K562 (cell line): ENCODE results near the gene GULP1. TPM values are rescaled to one million over a fixed set of nuclear protein-coding genes. Genes with fewer than 3 reads are reported as not detected.

Experiments
- CREM ChIP-seq: IDR thresholded peaks from 2 replicates; pipeline ENCODE4 v1.6.1; 2014; ENCODE audit warnings: antibody characterized with exemption, low read depth
- EHMT2 ChIP-seq: fragments of 450-650 bp; IDR thresholded peaks from 2 replicates; pipeline ENCODE4 v1.6.1; 2018; ENCODE audit warnings: antibody characterized with exemption
- JUND ChIP-seq, 2 experiments: IDR thresholded peaks; 2 replicates in 1 of 2; 3 replicates in 1 of 2; pipeline ENCODE4 v1.6.1; 2011; ENCODE audit warnings: borderline replicate concordance in 2 of 2, low read depth in 2 of 2, low read length in 2 of 2, improper control_type of control experiment in 1 of 2, missing biosample characterization in 1 of 2, missing genetic modification characterization in 1 of 2, missing genetic modification reagents in 1 of 2
- MBD2 ChIP-seq: sonication (generic); IDR thresholded peaks from 2 replicates; pipeline ENCODE4 v1.6.1; 2016; ENCODE audit warnings: low read depth, borderline replicate concordance
- NCOR1 ChIP-seq: fragments of 450-650 bp; IDR thresholded peaks from 2 replicates; pipeline ENCODE4 v1.6.1; 2016; ENCODE audit warnings: mild to moderate bottlenecking, moderate library complexity
- PTTG1 ChIP-seq: fragments of 450-650 bp; IDR thresholded peaks from 2 replicates; pipeline ENCODE4 v1.6.1; 2016; ENCODE audit warnings: low read depth, mild to moderate bottlenecking, missing genetic modification characterization, missing compliant biosample characterization
- RBBP5 ChIP-seq: fragments of 200-600 bp; sonication (generic); IDR thresholded peaks from 2 replicates; pipeline ENCODE4 v1.6.1; 2012; ENCODE audit warnings: borderline replicate concordance, mild to moderate bottlenecking, low read length, control low read depth, inconsistent platforms; ENCODE audit not compliant: insufficient read depth, poor library complexity, severe bottlenecking
- RNF2 ChIP-seq: sonication (generic); IDR thresholded peaks from 2 replicates; pipeline ENCODE4 v1.6.1; 2016
- SMARCA4 ChIP-seq: fragments of 450-650 bp; IDR thresholded peaks from 2 replicates; pipeline ENCODE4 v1.6.1; 2016
- TEAD2 ChIP-seq: fragments of 450-650 bp; IDR thresholded peaks from 2 replicates; pipeline ENCODE4 v1.6.1; 2016; ENCODE audit warnings: missing genetic modification characterization, control low read depth, missing compliant biosample characterization
- TRIM24 ChIP-seq, 2 experiments: fragments of 450-650 bp; IDR thresholded peaks; 2 replicates each; pipeline ENCODE4 v1.6.1; 2016
- ZNF318 ChIP-seq, 2 experiments: fragments of 450-650 bp; IDR thresholded peaks; 2 replicates each; pipeline ENCODE4 v1.6.1; 2016; ENCODE audit warnings: mild to moderate bottlenecking in 2 of 2, borderline replicate concordance in 1 of 2, low read depth in 1 of 2, moderate library complexity in 1 of 2
- ZNF512 ChIP-seq: IDR thresholded peaks from 2 replicates; pipeline ENCODE4 v1.6.1; 2016; ENCODE audit warnings: missing genetic modification characterization, missing compliant biosample characterization
- polyA plus RNA-seq, 8 experiments: library from polyadenylated mRNA; depleted of rRNA in 4 of 8; stranded (reverse) in 5 of 8; unstranded in 3 of 8; fragments of >200 nt; fragmentation: Nextera tagmentation in 2 of 8; fragmentation: Illumina TruSeq in 1 of 8; extraction: Ambion mirVana in 2 of 8; extraction: Trizol in 1 of 8; gene quantifications; 2 replicates each; pipeline versions ENCODE4 v1.2.1 to v1.2.3, GENCODE V29; 2011 to 2014; ENCODE audit warnings: inconsistent platforms in 1 of 8, missing spikeins in 1 of 8
- total RNA-seq, 7 experiments: library from RNA; depleted of rRNA in 6 of 7; stranded (reverse); fragments of >200 nt in 6 of 7; fragmentation: Illumina TruSeq in 2 of 7; extraction: Trizol in 2 of 7; gene quantifications; 2 replicates each; pipeline versions ENCODE4 v1.2.1 to v1.2.3, GENCODE V29; 2011 to 2021; ENCODE audit warnings: low replicate concordance in 1 of 7
- TF ChIP-seq, protein P1 (sequence below): fragments of 450-650 bp; IDR thresholded peaks from 2 replicates; pipeline ENCODE4 v1.6.1; 2016
- TF ChIP-seq, protein P2 (sequence below): sonication (generic); IDR thresholded peaks from 2 replicates; pipeline ENCODE4 v1.6.1; 2016

Gene GULP1
- total and polyA plus RNA-seq, 9 of the 15 experiments (the other 6 are each of a cell fraction or from before 2014, with no cell fraction given) = 8.5 to 25.3 (median 19.5) TPM

DNA sequence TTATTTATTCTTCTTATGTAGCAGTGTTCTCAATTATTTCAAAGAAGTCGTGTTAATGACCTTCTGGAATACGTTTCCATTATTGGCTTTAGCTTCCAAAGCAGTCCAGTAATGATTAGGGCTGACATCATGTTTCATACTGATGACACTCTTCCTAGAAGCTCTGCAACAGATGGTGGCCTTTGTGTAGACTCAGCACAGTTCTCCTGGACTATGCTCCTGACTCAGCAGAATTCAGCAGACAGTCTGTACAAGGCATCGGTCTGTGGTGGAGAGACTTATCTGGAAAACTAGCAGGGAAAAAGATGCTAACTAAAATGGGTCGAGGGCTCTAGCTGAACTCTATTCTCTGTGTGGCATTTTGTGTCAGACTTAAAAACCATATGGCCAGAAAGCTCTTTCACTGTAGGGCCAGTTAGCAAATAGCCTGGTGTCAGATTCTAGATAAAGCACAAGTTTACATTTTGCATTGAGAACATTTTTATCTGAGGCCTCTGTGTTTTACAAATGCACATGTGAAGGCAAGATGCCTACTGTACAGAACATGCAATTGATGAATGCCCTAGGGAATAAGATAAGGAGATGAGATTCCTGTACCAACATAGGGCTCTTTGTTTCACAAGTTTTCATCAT, 35.1 kb downstream of the GULP1 start (continued):
- TF ChIP-seq, protein P1, sequence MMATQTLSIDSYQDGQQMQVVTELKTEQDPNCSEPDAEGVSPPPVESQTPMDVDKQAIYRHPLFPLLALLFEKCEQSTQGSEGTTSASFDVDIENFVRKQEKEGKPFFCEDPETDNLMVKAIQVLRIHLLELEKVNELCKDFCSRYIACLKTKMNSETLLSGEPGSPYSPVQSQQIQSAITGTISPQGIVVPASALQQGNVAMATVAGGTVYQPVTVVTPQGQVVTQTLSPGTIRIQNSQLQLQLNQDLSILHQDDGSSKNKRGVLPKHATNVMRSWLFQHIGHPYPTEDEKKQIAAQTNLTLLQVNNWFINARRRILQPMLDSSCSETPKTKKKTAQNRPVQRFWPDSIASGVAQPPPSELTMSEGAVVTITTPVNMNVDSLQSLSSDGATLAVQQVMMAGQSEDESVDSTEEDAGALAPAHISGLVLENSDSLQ = peak; percentile 50; the same call in 1 of the 2 replicates
- TF ChIP-seq ZNF318 (IDR thresholded peaks at IDR 0.05; ENCODE audit: borderline replicate concordance in 1 of 2, low read depth in 1 of 2) (peak in 1 of 2 experiments; percentile 76; a peak in 2 of 4 replicates), CREM (peak; percentile 71), EHMT2 (peak; percentile 69; the same call in 1 of the 2 replicates), RBBP5 (no peak), JUND (IDR thresholded peaks at IDR 0.05; ENCODE audit: borderline replicate concordance, low read depth, low read length) (peak; percentile 74), JUND (tag; IDR thresholded peaks at IDR 0.05; ENCODE audit: borderline replicate concordance, low read depth, low read length) (peak; percentile 61; the same call in 1 of the 3 replicates), TEAD2 (tag) (no peak), PTTG1 (no peak), TRIM24 (IDR thresholded peaks at IDR 0.05) (peak in 1 of 2 experiments; percentile 64; a peak in 1 of 4 replicates), MBD2 (no peak), SMARCA4 (peak; percentile 79), NCOR1 (peak; percentile 29; the same call in 1 of the 2 replicates), RNF2 (no peak), ZNF512 (tag) (no peak)
- TF ChIP-seq, protein P2, sequence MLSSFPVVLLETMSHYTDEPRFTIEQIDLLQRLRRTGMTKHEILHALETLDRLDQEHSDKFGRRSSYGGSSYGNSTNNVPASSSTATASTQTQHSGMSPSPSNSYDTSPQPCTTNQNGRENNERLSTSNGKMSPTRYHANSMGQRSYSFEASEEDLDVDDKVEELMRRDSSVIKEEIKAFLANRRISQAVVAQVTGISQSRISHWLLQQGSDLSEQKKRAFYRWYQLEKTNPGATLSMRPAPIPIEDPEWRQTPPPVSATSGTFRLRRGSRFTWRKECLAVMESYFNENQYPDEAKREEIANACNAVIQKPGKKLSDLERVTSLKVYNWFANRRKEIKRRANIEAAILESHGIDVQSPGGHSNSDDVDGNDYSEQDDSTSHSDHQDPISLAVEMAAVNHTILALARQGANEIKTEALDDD = 0 out of 2 replicates have a peak, but pooled peaks have one; percentile 35
